Mesothelial cell of epicardium (in vitro differentiated cells): ENCODE data around the gene MCCD1. TPM values are rescaled to one million over a fixed set of nuclear protein-coding genes. Genes with fewer than 3 reads are reported as not detected.

ENCODE experiments used
- DNase-seq, 2 experiments: peaks; one replicate each; pipeline ENCODE4 v3.0.0; 2021; ENCODE audit warnings: low spot score in 2 of 2; ENCODE audit not compliant: unreplicated experiment in 2 of 2
- H3K27ac Mint-ChIP-seq: 2 replicates; pipeline ENCODE4 v1.8.0; 2021; ENCODE audit warnings: mixed read lengths
- H3K27me3 Mint-ChIP-seq: 2 replicates; pipeline ENCODE4 v1.8.0; 2021; ENCODE audit warnings: low read depth, mixed read lengths
- H3K36me3 Mint-ChIP-seq: 2 replicates; pipeline ENCODE4 v1.8.0; 2021; ENCODE audit warnings: mixed read lengths
- H3K4me1 Mint-ChIP-seq: 2 replicates; pipeline ENCODE4 v1.8.0; 2021; ENCODE audit warnings: mixed read lengths
- H3K4me3 Mint-ChIP-seq: 2 replicates; pipeline ENCODE4 v1.8.0; 2021; ENCODE audit warnings: mild to moderate bottlenecking, moderate library complexity, mixed read lengths
- H3K9me3 Mint-ChIP-seq: 2 replicates; pipeline ENCODE4 v1.8.0; 2021; ENCODE audit warnings: mixed read lengths
- CTCF ChIP-seq: fragments of 200-600 bp; sonication (generic); IDR thresholded peaks from one replicate; pipeline ENCODE4 v1.5.0; 2021; ENCODE audit warnings: antibody characterized with exemption; ENCODE audit not compliant: unreplicated experiment
- total RNA-seq: library from RNA; stranded (reverse); gene quantifications from 3 replicates; pipeline ENCODE4 v1.2.1, GENCODE V29; 2021

The MCCD1 gene
- total RNA-seq, 1 donor from 2014 or later: not detected

GRCh38 chr6:31558631-31559500, 30.1 kb downstream of the MCCD1 start:
- Mint-ChIP-seq H3K4me1 (no peaks in the 10 kb centered on the region), H3K36me3 (peaks cover 10% of the 10 kb centered on the region), H3K27ac (no peak overlapping the region), H3K9me3 (no peaks in the 10 kb centered on the region), H3K4me3 (no peak overlapping the region), H3K27me3 (no peaks in the 10 kb centered on the region)
- no peak for DNase-seq
- no peak for TF ChIP-seq CTCF

- Mint-ChIP-seq H3K27ac (no peak overlapping the region), H3K4me1 (no peaks in the 10 kb centered on the region), H3K36me3 (peaks cover 9% of the 10 kb centered on the region), H3K27me3 (no peaks in the 10 kb centered on the region), H3K4me3 (no peak overlapping the region), H3K9me3 (no peaks in the 10 kb centered on the region)
- TF ChIP-seq CTCF: no peak
- DNase-seq: no peak
Measured at GRCh38 chr6:31559606-31559957, 30.8 kb downstream of the MCCD1 start.

GRCh38 chr6:31559958-31560696, 31.4 kb downstream of the MCCD1 start:
- Mint-ChIP-seq H3K4me3 (no peak overlapping the region), H3K4me1 (no peaks in the 10 kb centered on the region), H3K36me3 (peaks cover 6% of the 10 kb centered on the region), H3K27me3 (no peaks in the 10 kb centered on the region), H3K9me3 (no peaks in the 10 kb centered on the region), H3K27ac (peak overlapping the region; percentile 27)
- TF ChIP-seq CTCF: no peak
- DNase-seq: no peak

- Mint-ChIP-seq H3K4me3 (no peak overlapping the region), H3K9me3 (no peaks in the 10 kb centered on the region), H3K4me1 (no peaks in the 10 kb centered on the region), H3K27ac (peak overlapping the region; percentile 27), H3K36me3 (peaks cover 6% of the 10 kb centered on the region), H3K27me3 (no peaks in the 10 kb centered on the region)
- no peak for TF ChIP-seq CTCF
- DNase-seq: no peak
Measured at GRCh38 chr6:31560697-31561058, 31.9 kb downstream of the MCCD1 start.

- no peaks in the 10 kb centered on the region for H3K36me3 Mint-ChIP-seq
- no peak overlapping the region for H3K4me3 Mint-ChIP-seq
- no peak overlapping the region for H3K27ac Mint-ChIP-seq
Measured at GRCh38 chr6:31567531-31568370, 39.0 kb downstream of the MCCD1 start.

More at GRCh38 chr6:31567531-31568370, 39.0 kb downstream of the MCCD1 start:
- no peak for DNase-seq
- Mint-ChIP-seq H3K4me1 (no peaks in the 10 kb centered on the region), H3K27me3 (peaks cover 7% of the 10 kb centered on the region), H3K9me3 (no peaks in the 10 kb centered on the region)
- TF ChIP-seq CTCF: no peak
